Fibroblast of the aortic adventitia (primary cell): Measurements from ENCODE around the gene TSPAN6. TPM values are rescaled to one million over a fixed set of nuclear protein-coding genes. Genes with fewer than 3 reads are reported as not detected.

Source experiments
- DNase-seq: peaks from one replicate; pipeline ENCODE4 v3.0.0-alpha.2; 2010; ENCODE audit warnings: low read depth
- H3K4me3 ChIP-seq: 2 replicates; pipeline ENCODE4 v1.5.1; 2011; ENCODE audit warnings: low read depth, mild to moderate bottlenecking, control low read depth, low read length, moderate library complexity
- CTCF ChIP-seq: IDR thresholded peaks from 2 replicates; pipeline ENCODE4 v1.5.1; 2011; ENCODE audit warnings: mild to moderate bottlenecking, low read length, control low read depth, inconsistent platforms; ENCODE audit not compliant: insufficient read depth
- total RNA-seq: library from RNA; depleted of rRNA; stranded (reverse); fragments of >200 nt; gene quantifications from 2 replicates; pipeline ENCODE4 v1.2.3, GENCODE V29; 2012; ENCODE audit warnings: low replicate concordance

Gene TSPAN6, protein sequence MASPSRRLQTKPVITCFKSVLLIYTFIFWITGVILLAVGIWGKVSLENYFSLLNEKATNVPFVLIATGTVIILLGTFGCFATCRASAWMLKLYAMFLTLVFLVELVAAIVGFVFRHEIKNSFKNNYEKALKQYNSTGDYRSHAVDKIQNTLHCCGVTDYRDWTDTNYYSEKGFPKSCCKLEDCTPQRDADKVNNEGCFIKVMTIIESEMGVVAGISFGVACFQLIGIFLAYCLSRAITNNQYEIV
- 32.5 and 46.6 TPM in 2 replicates for total RNA-seq

DNA sequence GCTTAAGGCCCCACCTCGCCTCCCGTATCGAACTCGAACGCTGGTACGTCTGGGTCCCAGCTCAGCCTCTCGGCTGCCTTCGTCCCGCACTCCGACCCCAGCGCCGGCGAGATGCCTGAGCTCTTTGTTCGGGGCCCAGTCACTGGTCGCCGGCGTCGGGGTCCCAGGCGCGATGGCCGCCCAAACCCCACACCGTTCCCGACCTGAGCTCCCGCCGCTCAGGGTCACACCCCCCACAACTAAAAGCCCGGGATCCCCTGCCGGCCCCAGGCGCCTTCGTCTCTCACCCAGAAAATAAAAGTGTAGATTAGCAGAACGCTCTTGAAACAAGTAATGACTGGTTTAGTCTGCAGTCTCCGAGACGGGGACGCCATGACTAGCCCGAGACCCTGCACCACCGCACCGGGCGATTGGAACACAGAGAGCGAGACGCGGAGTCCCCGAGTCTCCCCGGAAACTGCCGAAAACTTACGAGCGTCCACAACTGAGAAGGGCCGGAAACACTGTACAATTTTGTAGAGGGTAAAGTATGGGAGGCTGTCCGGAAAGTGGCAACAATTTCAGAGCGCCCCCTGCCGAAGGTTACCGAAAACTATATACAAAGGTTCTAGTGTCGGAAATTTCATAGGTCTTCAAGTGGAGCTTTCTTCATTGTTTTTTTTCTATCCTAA, at the start of gene TSPAN6:
Gene TSPAN6 (minus strand): TSS at position 486 of the 671 bp plus-strand sequence. CDS start 112 bp downstream, at position 374.
- peak; percentile 88 for DNase-seq
- H3K4me3 ChIP-seq = peak within 1 kb of the TSS; percentile 72
- peak; percentile 57 for TF ChIP-seq CTCF

DNA sequence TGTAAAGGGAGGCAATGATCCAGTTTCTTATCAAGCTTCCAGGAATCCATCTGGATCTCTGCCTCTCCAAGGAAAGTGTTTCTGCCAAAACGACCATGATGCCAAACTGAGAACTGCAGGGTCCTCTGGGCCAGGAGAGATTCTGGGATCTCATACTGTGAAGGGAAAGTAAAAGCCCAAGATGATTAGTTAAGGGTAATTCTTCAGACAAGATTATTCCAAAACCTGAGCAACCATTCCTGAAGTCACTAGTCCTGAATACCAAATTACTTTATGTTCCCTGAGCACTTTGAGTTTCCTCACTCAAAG, 49.3 kb upstream of the TSPAN6 start:
- no peak for DNase-seq
- TF ChIP-seq CTCF = no peak
- H3K4me3 ChIP-seq = no peak overlapping the region

GRCh38 chrX:100685284-100685996, 48.8 kb upstream of the TSPAN6 start:
- TF ChIP-seq CTCF = peak; percentile 81
- H3K4me3 ChIP-seq = no peak overlapping the region
- DNase-seq = peak; percentile 86

- H3K4me3 ChIP-seq = no peak overlapping the region
- no peak for TF ChIP-seq CTCF
- no peak for DNase-seq
Measured at GRCh38 chrX:100682939-100683338, 46.3 kb upstream of the TSPAN6 start.

DNA sequence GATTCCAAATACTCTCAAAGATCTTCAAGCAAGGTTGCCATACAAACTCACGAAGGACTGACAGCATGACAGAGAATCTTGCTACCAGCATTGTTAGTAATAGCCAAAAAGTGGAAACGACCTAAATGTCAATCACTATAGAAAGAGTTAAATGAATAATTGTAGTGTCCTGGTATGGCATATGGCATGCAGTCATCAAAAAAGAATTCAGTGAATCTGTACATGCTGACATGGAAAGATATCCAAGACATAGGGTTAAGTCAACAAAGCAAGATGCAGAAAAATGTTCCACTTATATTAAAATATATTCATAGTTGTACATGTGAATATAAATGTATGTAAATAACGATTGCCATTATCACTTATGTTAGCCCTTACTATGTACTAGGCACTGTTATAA, 45.0 kb upstream of the TSPAN6 start:
- no peak for TF ChIP-seq CTCF
- H3K4me3 ChIP-seq = no peak overlapping the region
- no peak for DNase-seq

DNA sequence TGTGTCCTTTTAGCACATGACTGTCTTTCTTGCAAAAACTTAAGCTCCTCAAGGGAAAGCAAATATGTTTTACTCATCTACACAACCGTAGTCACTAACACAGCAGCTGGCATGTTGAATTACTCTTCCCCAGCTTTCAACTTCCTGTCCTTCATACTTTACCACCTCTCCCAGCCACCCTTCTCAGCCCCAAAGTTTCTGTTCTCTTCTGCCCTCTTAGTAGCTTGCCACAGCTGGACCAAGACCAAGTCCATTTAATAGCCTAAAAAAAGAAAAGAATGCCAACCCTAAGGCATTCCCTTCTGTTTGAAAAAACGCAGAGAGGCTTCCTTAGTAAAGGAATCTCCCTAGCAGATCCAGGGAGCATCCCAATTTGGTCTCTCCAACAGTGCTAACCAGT, 44.1 kb upstream of the TSPAN6 start:
- no peak for TF ChIP-seq CTCF
- no peak for DNase-seq
- H3K4me3 ChIP-seq = no peak overlapping the region
